GM12891 (cell line): Measurements from ENCODE around the gene ALPG.

Experiments
- DNase-seq: peaks from one replicate; pipeline ENCODE4 v3.0.0; 2011; ENCODE audit warnings: low spot score; ENCODE audit not compliant: insufficient read length
- FAIRE-seq: peaks from 2 replicates; lab custom pipeline; 2011; peaks lifted over from hg19 to GRCh38; lab: Jason Lieb, UNC
- PAX5 ChIP-seq: IDR thresholded peaks from 2 replicates; pipeline ENCODE4 v1.6.1; 2011; ENCODE audit warnings: low read length, moderate library complexity, mild to moderate bottlenecking; ENCODE audit not compliant: insufficient read depth, severe bottlenecking
- POLR2A ChIP-seq: IDR thresholded peaks from 2 replicates; pipeline ENCODE4 v1.6.1; 2011; ENCODE audit warnings: low read depth, low read length, control low read depth
- POLR2AphosphoS5 ChIP-seq: IDR thresholded peaks from 2 replicates; pipeline ENCODE4 v1.6.1; 2011; ENCODE audit warnings: low read depth, low read length, control low read depth
- POU2F2 ChIP-seq: IDR thresholded peaks from 2 replicates; pipeline ENCODE4 v1.6.1; 2011; ENCODE audit warnings: low read depth, mild to moderate bottlenecking, control low read depth, low read length, moderate library complexity
- SPI1 ChIP-seq: IDR thresholded peaks from 2 replicates; pipeline ENCODE4 v1.6.1; 2011; ENCODE audit warnings: low read depth, low read length, control low read depth
- TAF1 ChIP-seq: IDR thresholded peaks from 2 replicates; pipeline ENCODE4 v1.6.1; 2011; ENCODE audit warnings: low read depth, low read length, control low read depth

ALPG gene

DNA sequence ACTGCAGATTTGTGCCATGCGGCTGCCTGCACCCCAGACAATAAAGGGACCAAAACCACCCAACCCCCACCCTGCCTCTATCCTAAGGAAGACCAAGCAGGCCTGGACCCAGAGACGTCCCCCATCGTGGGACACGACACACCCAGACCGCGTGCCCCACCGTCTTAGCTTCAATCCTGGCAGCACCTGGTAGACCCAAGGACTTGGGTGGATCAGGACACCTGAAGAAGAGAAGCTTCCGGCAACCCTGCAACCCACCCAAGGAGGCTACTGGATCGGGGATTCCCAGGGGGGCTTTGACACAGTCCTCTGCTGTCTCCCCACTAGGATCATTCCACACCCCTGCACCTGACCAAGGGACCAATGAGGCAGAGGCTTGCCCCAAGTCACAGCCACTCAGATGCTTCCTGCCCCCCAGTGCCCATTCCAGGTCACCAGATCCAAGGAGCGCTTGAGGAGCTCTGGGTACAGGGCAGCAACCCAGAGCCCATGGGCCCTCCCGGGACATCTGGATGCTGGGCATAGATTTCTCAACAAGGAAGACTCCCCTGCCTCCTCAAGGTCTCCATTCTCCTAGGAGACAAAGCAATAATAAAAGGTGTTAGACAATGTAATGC lies 52.9 kb downstream of the ALPG start:
- DNase-seq, result no peak
- no peak for FAIRE-seq
- TF ChIP-seq SPI1 (no peak), POU2F2 (no peak), TAF1 (no peak), POLR2AphosphoS5 (no peak), POLR2A (no peak), PAX5 (no peak)

DNA sequence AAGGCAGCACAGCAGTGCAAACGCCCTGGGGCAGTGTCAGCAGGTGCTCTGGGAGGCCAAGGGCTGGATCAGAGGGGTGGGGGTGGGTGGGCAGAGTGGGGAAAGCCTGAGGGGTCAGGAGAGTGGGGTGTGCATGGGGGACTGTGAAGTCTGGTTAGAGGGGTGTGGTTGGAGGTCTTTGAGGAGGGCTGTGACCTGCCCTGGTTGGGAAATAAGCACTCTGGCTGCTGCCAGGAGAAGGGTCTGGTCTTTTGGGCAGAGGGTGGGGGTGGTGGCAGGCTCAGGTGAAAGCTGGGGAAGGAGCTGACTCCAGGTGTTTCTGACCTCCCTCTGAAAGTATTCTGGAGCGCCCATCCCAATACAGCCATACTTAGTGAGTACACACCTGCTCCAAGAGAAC lies 53.5 kb downstream of the ALPG start:
- FAIRE-seq (no peak), DNase-seq (no peak)
- TF ChIP-seq PAX5 (no peak), POLR2AphosphoS5 (no peak), POU2F2 (no peak), TAF1 (no peak), POLR2A (no peak), SPI1 (no peak)
